K562 (cell line): ENCODE results near the gene SNCB. TPM values are rescaled to one million over a fixed set of nuclear protein-coding genes. Genes with fewer than 3 reads are reported as not detected.

Experiments used
- CREB1 ChIP-seq, 2 experiments: sonication (generic) in 1 of 2; formaldehyde crosslinking in 1 of 2; IDR thresholded peaks; 2 replicates each; pipeline versions ENCODE4 v1.6.1 to v1.8.0; 2012 to 2022; ENCODE audit warnings: inconsistent platforms in 1 of 2, mild to moderate bottlenecking in 1 of 2, missing genetic modification reagents in 1 of 2, moderate library complexity in 1 of 2
- FOXJ2 ChIP-seq: fragments of 200-800 bp; sonication (Bioruptor generic); IDR thresholded peaks from 2 replicates; pipeline ENCODE4 v1.6.1; 2016; ENCODE audit warnings: missing genetic modification characterization, missing compliant biosample characterization
- JUND ChIP-seq, 2 experiments: IDR thresholded peaks; 2 replicates in 1 of 2; 3 replicates in 1 of 2; pipeline ENCODE4 v1.6.1; 2011; ENCODE audit warnings: borderline replicate concordance in 2 of 2, low read depth in 2 of 2, low read length in 2 of 2, improper control_type of control experiment in 1 of 2, missing biosample characterization in 1 of 2, missing genetic modification characterization in 1 of 2, missing genetic modification reagents in 1 of 2
- KLF16 ChIP-seq: IDR thresholded peaks from 2 replicates; pipeline ENCODE4 v1.6.1; 2016; ENCODE audit warnings: antibody characterized with exemption
- NFATC3 ChIP-seq: fragments of 450-650 bp; IDR thresholded peaks from 2 replicates; pipeline ENCODE4 v1.6.1; 2017; ENCODE audit warnings: mild to moderate bottlenecking
- TFAM ChIP-seq: fragments of 250-450 bp; sonication (Bioruptor Pico); conservative IDR thresholded peaks from 2 replicates; pipeline ENCODE4 v1.5.0; 2021; ENCODE audit warnings: mild to moderate bottlenecking, moderate library complexity
- ZNF584 ChIP-seq: fragments of 200-800 bp; sonication (Bioruptor generic); IDR thresholded peaks from 2 replicates; pipeline ENCODE4 v1.6.1; 2016; ENCODE audit warnings: low read depth, mild to moderate bottlenecking, missing genetic modification characterization, missing compliant biosample characterization
- polyA plus RNA-seq, 8 experiments: library from polyadenylated mRNA; depleted of rRNA in 4 of 8; stranded (reverse) in 5 of 8; unstranded in 3 of 8; fragments of >200 nt; fragmentation: Nextera tagmentation in 2 of 8; fragmentation: Illumina TruSeq in 1 of 8; extraction: Ambion mirVana in 2 of 8; extraction: Trizol in 1 of 8; gene quantifications; 2 replicates each; pipeline versions ENCODE4 v1.2.1 to v1.2.3, GENCODE V29; 2011 to 2014; ENCODE audit warnings: inconsistent platforms in 1 of 8, missing spikeins in 1 of 8
- total RNA-seq, 7 experiments: library from RNA; depleted of rRNA in 6 of 7; stranded (reverse); fragments of >200 nt in 6 of 7; fragmentation: Illumina TruSeq in 2 of 7; extraction: Trizol in 2 of 7; gene quantifications; 2 replicates each; pipeline versions ENCODE4 v1.2.1 to v1.2.3, GENCODE V29; 2011 to 2021; ENCODE audit warnings: low replicate concordance in 1 of 7
- TF ChIP-seq, protein P1 (sequence below): fragments of 250-450 bp; sonication (Bioruptor Pico); IDR thresholded peaks from 2 replicates; pipeline ENCODE4 v1.8.0; 2022; ENCODE audit warnings: inconsistent platforms
- TF ChIP-seq, protein P2 (sequence below): IDR thresholded peaks from 3 replicates; pipeline ENCODE4 v1.6.1; 2011; ENCODE audit warnings: borderline replicate concordance, mild to moderate bottlenecking, moderate library complexity; ENCODE audit not compliant: insufficient read length; ENCODE audit errors: extremely low read depth
- TF ChIP-seq, protein P3 (sequence below): fragments of 250-450 bp; sonication (Bioruptor Pico); IDR thresholded peaks from 2 replicates; pipeline ENCODE4 v1.4.0; 2020; ENCODE audit warnings: mild to moderate bottlenecking, moderate library complexity, borderline replicate concordance
- TF ChIP-seq, protein P4 (sequence below), 2 experiments: fragments of 450-650 bp in 1 of 2; sonication (generic) in 1 of 2; formaldehyde crosslinking; conservative IDR thresholded peaks; 2 replicates each; pipeline versions ENCODE4 v1.4.0 to v1.8.1; 2020 to 2022; ENCODE audit warnings: mild to moderate bottlenecking in 1 of 2, missing genetic modification reagents in 1 of 2
- TF ChIP-seq, protein P5 (sequence below): sonication (generic); formaldehyde crosslinking; IDR thresholded peaks from 2 replicates; pipeline ENCODE4 v1.8.1; 2022; ENCODE audit warnings: missing genetic modification reagents
- TF ChIP-seq, protein P6 (sequence below), 3 experiments: IDR thresholded peaks in 2 of 3; conservative IDR thresholded peaks in 1 of 3; 2 replicates each; pipeline ENCODE4 v1.5.1; 2011 to 2012; ENCODE audit warnings: low read length in 3 of 3, mild to moderate bottlenecking in 3 of 3, control low read depth in 2 of 3, improper control_type of control experiment in 1 of 3, inconsistent platforms in 1 of 3, low read depth in 1 of 3, mixed read lengths in 1 of 3, moderate library complexity in 1 of 3; ENCODE audit not compliant: insufficient read depth in 2 of 3

SNCB gene
- total and polyA plus RNA-seq, 9 of the 15 experiments (the other 6 are each of a cell fraction or from before 2014, with no cell fraction given): not detected

DNA sequence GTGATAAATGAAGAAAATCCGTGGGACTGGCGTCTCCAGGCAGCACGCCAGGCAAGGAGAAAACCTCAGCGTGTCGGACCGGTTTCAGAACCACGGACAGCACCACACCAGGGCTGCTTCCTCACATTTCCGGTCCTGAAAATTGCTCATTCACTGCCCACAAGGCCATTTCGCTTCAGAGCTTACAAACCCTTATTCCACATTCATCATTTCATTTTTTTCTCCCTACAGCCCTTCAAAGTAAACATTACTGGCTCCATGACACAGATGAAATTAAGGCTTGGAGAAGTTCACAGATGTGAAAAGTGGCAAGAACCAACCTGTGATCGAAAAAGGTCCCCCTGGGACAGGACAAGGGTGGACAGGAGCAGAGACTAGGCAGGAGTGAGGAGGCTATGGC lies 18.9 kb downstream of the SNCB start (continued):
- TF ChIP-seq NFATC3 (no peak), CREB1 (IDR thresholded peaks at IDR 0.05) (0 out of 2 replicates have a peak, but pooled peaks have one; percentile 19), CREB1 (CRISPR knock-in tag; IDR thresholded peaks at IDR 0.05) (peak; percentile 47; the same call in 1 of the 2 replicates), JUND (IDR thresholded peaks at IDR 0.05; ENCODE audit: borderline replicate concordance, low read depth, low read length) (peak; percentile 42; the same call in 1 of the 2 replicates), JUND (tag; IDR thresholded peaks at IDR 0.05; ENCODE audit: borderline replicate concordance, low read depth, low read length) (no peak; the same call in 2 of the 3 replicates), ZNF584 (CRISPR knock-in tag) (0 out of 2 replicates have a peak, but pooled peaks have one; percentile 37), TFAM (CRISPR knock-in tag) (no peak), KLF16 (no peak), FOXJ2 (tag) (no peak)
- TF ChIP-seq, protein P1, sequence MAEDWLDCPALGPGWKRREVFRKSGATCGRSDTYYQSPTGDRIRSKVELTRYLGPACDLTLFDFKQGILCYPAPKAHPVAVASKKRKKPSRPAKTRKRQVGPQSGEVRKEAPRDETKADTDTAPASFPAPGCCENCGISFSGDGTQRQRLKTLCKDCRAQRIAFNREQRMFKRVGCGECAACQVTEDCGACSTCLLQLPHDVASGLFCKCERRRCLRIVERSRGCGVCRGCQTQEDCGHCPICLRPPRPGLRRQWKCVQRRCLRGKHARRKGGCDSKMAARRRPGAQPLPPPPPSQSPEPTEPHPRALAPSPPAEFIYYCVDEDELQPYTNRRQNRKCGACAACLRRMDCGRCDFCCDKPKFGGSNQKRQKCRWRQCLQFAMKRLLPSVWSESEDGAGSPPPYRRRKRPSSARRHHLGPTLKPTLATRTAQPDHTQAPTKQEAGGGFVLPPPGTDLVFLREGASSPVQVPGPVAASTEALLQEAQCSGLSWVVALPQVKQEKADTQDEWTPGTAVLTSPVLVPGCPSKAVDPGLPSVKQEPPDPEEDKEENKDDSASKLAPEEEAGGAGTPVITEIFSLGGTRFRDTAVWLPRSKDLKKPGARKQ (CRISPR knock-in tag): no peak
- TF ChIP-seq, protein P2, sequence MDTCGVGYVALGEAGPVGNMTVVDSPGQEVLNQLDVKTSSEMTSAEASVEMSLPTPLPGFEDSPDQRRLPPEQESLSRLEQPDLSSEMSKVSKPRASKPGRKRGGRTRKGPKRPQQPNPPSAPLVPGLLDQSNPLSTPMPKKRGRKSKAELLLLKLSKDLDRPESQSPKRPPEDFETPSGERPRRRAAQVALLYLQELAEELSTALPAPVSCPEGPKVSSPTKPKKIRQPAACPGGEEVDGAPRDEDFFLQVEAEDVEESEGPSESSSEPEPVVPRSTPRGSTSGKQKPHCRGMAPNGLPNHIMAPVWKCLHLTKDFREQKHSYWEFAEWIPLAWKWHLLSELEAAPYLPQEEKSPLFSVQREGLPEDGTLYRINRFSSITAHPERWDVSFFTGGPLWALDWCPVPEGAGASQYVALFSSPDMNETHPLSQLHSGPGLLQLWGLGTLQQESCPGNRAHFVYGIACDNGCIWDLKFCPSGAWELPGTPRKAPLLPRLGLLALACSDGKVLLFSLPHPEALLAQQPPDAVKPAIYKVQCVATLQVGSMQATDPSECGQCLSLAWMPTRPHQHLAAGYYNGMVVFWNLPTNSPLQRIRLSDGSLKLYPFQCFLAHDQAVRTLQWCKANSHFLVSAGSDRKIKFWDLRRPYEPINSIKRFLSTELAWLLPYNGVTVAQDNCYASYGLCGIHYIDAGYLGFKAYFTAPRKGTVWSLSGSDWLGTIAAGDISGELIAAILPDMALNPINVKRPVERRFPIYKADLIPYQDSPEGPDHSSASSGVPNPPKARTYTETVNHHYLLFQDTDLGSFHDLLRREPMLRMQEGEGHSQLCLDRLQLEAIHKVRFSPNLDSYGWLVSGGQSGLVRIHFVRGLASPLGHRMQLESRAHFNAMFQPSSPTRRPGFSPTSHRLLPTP: no peak
- TF ChIP-seq, protein P3, sequence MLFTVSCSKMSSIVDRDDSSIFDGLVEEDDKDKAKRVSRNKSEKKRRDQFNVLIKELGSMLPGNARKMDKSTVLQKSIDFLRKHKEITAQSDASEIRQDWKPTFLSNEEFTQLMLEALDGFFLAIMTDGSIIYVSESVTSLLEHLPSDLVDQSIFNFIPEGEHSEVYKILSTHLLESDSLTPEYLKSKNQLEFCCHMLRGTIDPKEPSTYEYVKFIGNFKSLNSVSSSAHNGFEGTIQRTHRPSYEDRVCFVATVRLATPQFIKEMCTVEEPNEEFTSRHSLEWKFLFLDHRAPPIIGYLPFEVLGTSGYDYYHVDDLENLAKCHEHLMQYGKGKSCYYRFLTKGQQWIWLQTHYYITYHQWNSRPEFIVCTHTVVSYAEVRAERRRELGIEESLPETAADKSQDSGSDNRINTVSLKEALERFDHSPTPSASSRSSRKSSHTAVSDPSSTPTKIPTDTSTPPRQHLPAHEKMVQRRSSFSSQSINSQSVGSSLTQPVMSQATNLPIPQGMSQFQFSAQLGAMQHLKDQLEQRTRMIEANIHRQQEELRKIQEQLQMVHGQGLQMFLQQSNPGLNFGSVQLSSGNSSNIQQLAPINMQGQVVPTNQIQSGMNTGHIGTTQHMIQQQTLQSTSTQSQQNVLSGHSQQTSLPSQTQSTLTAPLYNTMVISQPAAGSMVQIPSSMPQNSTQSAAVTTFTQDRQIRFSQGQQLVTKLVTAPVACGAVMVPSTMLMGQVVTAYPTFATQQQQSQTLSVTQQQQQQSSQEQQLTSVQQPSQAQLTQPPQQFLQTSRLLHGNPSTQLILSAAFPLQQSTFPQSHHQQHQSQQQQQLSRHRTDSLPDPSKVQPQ (CRISPR knock-in tag): no peak
- TF ChIP-seq, protein P4, sequence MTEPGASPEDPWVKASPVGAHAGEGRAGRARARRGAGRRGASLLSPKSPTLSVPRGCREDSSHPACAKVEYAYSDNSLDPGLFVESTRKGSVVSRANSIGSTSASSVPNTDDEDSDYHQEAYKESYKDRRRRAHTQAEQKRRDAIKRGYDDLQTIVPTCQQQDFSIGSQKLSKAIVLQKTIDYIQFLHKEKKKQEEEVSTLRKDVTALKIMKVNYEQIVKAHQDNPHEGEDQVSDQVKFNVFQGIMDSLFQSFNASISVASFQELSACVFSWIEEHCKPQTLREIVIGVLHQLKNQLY (CRISPR knock-in tag; conservative IDR thresholded peaks at IDR 0.05): no peak
- TF ChIP-seq, protein P5, sequence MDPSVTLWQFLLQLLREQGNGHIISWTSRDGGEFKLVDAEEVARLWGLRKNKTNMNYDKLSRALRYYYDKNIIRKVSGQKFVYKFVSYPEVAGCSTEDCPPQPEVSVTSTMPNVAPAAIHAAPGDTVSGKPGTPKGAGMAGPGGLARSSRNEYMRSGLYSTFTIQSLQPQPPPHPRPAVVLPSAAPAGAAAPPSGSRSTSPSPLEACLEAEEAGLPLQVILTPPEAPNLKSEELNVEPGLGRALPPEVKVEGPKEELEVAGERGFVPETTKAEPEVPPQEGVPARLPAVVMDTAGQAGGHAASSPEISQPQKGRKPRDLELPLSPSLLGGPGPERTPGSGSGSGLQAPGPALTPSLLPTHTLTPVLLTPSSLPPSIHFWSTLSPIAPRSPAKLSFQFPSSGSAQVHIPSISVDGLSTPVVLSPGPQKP: no peak
- TF ChIP-seq, protein P6, sequence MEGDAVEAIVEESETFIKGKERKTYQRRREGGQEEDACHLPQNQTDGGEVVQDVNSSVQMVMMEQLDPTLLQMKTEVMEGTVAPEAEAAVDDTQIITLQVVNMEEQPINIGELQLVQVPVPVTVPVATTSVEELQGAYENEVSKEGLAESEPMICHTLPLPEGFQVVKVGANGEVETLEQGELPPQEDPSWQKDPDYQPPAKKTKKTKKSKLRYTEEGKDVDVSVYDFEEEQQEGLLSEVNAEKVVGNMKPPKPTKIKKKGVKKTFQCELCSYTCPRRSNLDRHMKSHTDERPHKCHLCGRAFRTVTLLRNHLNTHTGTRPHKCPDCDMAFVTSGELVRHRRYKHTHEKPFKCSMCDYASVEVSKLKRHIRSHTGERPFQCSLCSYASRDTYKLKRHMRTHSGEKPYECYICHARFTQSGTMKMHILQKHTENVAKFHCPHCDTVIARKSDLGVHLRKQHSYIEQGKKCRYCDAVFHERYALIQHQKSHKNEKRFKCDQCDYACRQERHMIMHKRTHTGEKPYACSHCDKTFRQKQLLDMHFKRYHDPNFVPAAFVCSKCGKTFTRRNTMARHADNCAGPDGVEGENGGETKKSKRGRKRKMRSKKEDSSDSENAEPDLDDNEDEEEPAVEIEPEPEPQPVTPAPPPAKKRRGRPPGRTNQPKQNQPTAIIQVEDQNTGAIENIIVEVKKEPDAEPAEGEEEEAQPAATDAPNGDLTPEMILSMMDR (IDR thresholded peaks at IDR 0.05 in 2 of 3, conservative IDR thresholded peaks at IDR 0.05 in 1 of 3; ENCODE audit: insufficient read depth in 2 of 3, low read depth in 1 of 3, low read length in 3 of 3): no peak
